ENCODE measurements around the gene CSMD2. TPM values are rescaled to one million over a fixed set of nuclear protein-coding genes. Genes with fewer than 3 reads are reported as not detected.
"Not testable (repeated sequence)": the region's sequence is repeated elsewhere in the genome, so short reads cannot be mapped to it uniquely, and the experiment has no call there.

Gene CSMD2
- total RNA-seq = not detected

DNA sequence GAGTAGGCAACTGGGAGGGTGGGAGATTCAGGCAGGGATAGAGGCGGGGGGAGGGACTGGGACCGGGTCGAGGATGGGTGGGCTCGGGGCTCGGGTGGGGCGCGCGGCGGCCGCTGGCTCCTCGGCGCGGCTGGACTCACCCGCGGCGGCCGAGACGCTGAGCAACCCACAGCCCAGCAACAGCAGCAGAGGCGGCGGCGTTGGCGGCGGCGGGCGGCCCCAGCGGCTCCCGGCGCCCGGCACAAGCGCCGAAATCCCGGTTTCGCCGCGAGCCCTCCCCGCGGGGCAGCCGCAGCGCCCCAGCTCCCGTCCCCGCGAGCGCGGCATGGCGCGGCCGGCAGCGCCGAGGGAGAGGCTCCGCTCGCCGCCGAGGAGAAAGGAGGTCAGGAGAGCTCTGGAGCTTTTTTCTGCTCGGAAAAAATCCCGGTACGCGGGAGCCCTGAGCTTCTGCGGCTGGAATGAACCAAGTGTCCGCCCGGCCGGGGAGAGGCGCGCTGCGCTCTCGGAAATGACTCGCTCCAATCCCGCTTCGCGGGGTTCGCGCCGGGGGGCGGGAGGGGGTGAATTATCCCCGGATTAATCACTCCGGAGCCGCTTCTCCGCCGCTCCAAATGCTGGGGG lies at the start of gene CSMD2:
Gene CSMD2, minus strand, starts transcription at position 460 of the 621 bp plus-strand sequence. Its CDS starts 133 bp downstream, at position 327.
- Mint-ChIP-seq H3K36me3 (ENCODE audit: low read depth) (no peaks in the 10 kb centered on the region), H3K4me3 (no peak within 1 kb of the TSS), H3K4me1 (peaks cover 8% of the 10 kb centered on the region), H3K9me3 (ENCODE audit: low read depth) (no peaks in the 10 kb centered on the region), H3K27ac (no peak within 1 kb of the TSS), H3K27me3 (peaks cover 63% of the 10 kb centered on the region)
- no peak for ATAC-seq
- DNase-seq = no peak
- CTCF ChIA-PET = interaction anchor here (0.7 kb wide), 1 partner anchor 168 kb away, joined by 3 read pairs; no protein-coding TSS in a partner anchor
- POLR2A ChIA-PET = no interaction called here
- intact Hi-C loops (cut with DNase I, micrococcal nuclease) = no loop called here

DNA sequence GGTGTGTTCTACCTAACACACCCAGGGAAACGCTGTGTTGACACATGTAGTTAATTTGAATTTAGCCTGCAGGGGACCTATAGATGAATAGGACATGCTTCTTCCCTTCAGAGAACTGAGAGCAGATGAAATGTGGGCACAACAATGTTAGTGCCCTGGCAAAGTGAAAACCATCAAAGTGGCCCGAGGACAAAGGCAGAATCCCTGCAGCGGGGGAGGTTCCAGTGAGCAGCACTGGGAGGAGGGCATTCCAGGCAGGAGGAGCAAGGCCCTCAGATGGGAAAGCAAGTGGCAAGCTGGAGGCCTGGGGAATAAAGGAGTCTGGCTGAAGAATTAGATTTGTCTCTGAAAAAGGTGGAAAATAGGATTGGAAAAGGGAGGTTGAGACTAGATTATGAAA lies 48.9 kb upstream of the CSMD2 start:
- ChIA-PET POLR2A (no interaction called here), CTCF (no interaction called here)
- Mint-ChIP-seq H3K4me3 (no peak overlapping the region), H3K36me3 (ENCODE audit: low read depth) (no peaks in the 10 kb centered on the region), H3K27me3 (peaks cover 6% of the 10 kb centered on the region), H3K9me3 (ENCODE audit: low read depth) (no peaks in the 10 kb centered on the region), H3K4me1 (no peaks in the 10 kb centered on the region), H3K27ac (no peak overlapping the region)
- ATAC-seq (no peak), DNase-seq (no peak)
- intact Hi-C loops (cut with DNase I, micrococcal nuclease) = no loop called here

DNA sequence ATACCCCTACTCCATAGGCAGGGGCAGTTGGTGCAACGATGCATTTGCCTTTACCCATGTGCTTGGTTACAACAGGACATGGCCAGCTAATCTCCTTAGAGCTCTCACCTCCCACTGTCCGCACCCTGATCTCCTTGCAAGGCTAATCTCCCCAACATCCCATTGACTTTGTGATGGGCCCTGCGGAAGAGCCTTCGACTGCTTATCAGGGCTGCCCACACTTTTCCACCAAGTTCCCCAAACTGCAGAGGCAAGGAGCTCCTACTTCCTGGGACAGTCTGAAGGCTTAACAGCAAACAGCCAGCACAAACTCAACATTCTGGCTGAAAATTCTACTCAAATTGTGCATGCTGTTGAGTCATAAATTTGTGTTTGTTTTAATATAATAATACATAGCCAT lies 47.6 kb upstream of the CSMD2 start:
- no peak for DNase-seq
- H3K27ac Mint-ChIP-seq = no peak overlapping the region
- H3K36me3 Mint-ChIP-seq (ENCODE audit: low read depth) = no peaks in the 10 kb centered on the region
- H3K9me3 Mint-ChIP-seq (ENCODE audit: low read depth) = no peaks in the 10 kb centered on the region
- intact Hi-C loops (cut with DNase I, micrococcal nuclease) = no loop called here
- ChIA-PET CTCF (no interaction called here), POLR2A (no interaction called here)
- no peak for ATAC-seq
- no peak overlapping the region for H3K4me3 Mint-ChIP-seq
- no peaks in the 10 kb centered on the region for H3K4me1 Mint-ChIP-seq
- H3K27me3 Mint-ChIP-seq = peaks cover 2% of the 10 kb centered on the region

DNA sequence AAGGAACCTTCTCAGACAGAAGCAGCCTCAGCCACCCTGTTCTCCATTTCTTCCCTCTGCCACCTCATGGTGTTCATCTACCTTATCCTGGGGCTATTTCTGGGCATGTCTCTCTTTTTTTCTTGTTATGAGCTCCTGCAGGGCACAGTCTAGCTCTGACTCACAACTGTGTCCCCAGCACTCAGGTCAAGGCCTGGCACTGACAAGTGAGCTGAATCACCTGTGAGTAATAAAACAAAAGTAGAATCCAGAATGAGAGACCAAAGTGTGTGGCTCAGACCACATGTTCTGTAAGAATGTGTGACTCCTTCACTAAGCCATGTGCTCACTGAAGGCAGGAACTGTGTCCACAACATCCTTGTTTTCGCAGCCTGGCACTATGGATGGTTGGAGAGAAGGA lies 34.9 kb upstream of the CSMD2 start:
- ATAC-seq = peak; percentile 95

DNA sequence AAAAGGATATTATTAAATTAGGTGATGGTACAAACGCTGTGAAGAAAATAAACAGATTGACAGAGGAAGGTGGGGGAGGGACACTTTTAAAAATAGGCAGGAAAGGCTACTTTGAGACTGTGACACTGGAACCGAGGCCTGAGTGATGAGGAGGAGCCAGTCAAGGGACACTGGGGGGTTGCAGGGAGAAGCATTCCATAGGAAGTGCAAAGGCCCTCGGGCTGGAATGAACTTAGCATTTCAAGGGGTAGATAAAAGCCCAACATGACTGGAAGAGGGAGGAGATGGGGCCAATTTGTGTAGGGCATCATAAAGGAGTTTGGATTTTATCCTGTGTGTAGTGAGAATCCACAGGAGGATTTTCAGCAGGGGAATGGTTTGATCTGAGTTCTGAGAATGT lies 27.6 kb upstream of the CSMD2 start:
- Mint-ChIP-seq H3K9me3 (ENCODE audit: low read depth) (peaks cover 12% of the 10 kb centered on the region), H3K4me1 (peaks cover 3% of the 10 kb centered on the region), H3K4me3 (no peak overlapping the region), H3K27me3 (peaks cover 15% of the 10 kb centered on the region), H3K27ac (no peak overlapping the region), H3K36me3 (ENCODE audit: low read depth) (no peaks in the 10 kb centered on the region)
- DNase-seq (no peak), ATAC-seq (no peak)
- CTCF ChIA-PET = no interaction called here
- intact Hi-C loops (cut with DNase I, micrococcal nuclease) = no loop called here
- POLR2A ChIA-PET = no interaction called here

More for the DNA sequence above, 34.9 kb upstream of the CSMD2 start:
- Mint-ChIP-seq H3K36me3 (ENCODE audit: low read depth) (no peaks in the 10 kb centered on the region), H3K27me3 (peaks cover 7% of the 10 kb centered on the region), H3K4me1 (peaks cover 3% of the 10 kb centered on the region), H3K9me3 (ENCODE audit: low read depth) (no peaks in the 10 kb centered on the region), H3K4me3 (no peak overlapping the region), H3K27ac (no peak overlapping the region)
- DNase-seq = peak; percentile 40
- ChIA-PET CTCF (no interaction called here), POLR2A (no interaction called here)
- intact Hi-C loops (cut with DNase I, micrococcal nuclease) = no loop called here

DNA sequence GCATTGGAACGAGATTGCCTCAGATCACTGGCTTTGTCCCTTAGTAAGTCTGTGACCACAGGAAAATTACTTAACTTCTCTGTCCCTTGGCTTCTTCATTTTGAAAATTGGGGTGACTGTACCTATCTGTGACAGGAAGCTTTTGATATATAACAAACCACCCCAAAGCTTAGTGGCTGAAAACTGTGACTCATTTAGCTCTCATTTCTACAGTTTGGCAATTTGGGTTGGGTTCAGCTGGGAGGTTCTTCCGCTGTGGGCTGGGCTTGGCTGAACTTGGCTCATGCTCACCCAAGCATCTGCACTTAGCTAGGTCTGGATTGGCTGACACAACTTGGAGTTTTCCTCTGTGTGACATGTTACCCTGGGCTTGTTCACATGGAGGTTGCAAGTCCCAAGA lies 25.7 kb upstream of the CSMD2 start:
- peaks cover 28% of the 10 kb centered on the region for H3K27me3 Mint-ChIP-seq
- no peak for ATAC-seq
- ChIA-PET POLR2A (no interaction called here), CTCF (no interaction called here)
- no peak overlapping the region for H3K4me3 Mint-ChIP-seq
- peaks cover 12% of the 10 kb centered on the region for H3K9me3 Mint-ChIP-seq (ENCODE audit: low read depth)
- no peak for DNase-seq
- no peak overlapping the region for H3K27ac Mint-ChIP-seq
- H3K36me3 Mint-ChIP-seq (ENCODE audit: low read depth) = no peaks in the 10 kb centered on the region
- intact Hi-C loops (cut with DNase I, micrococcal nuclease) = no loop called here
- peaks cover 3% of the 10 kb centered on the region for H3K4me1 Mint-ChIP-seq

DNA sequence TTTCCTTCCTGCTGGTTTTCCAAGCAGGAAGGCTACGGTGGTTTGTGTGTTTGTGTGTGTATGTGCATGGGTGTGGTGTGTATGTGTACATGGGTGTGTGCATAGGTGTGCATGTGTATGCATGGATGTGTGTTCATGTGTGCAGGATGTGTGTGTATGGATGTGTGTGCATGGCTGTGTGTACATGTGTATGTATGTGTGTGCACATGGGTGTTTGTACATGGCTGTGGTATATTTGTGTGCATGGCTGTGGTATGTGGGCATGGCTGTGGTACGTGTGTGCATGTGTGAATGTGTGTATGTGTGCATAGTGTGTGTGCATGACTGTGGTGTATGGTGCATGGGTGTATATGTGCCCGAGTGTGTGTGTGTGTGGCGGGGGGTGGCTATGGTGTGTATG lies 24.0 kb upstream of the CSMD2 start:
- H3K4me3 Mint-ChIP-seq = no peak overlapping the region

DNA sequence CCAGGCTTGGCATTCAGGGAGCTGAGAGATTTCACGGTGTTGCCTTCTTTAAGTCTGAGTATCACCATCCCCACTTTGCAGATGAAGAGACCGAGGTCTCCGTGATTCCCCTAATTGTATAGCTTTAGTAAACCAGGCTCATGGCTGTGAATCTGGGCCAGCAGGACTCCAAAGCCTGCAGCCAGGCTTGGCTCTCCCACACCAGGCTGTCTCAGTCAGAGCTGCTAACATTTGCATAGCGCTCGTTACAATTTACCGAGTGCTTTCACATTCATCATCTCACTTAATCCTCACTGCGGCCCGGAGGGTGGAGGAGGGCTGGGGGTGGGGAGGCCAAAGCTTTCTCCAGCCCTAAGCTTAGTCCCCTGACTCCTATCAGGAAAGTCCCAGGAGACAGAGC lies 23.4 kb upstream of the CSMD2 start:
- no peaks in the 10 kb centered on the region for H3K36me3 Mint-ChIP-seq (ENCODE audit: low read depth)
- ATAC-seq = no peak
- DNase-seq = no peak
- intact Hi-C loops (cut with DNase I, micrococcal nuclease) = no loop called here
- no peak overlapping the region for H3K4me3 Mint-ChIP-seq
- H3K27me3 Mint-ChIP-seq = peaks cover 33% of the 10 kb centered on the region
- CTCF ChIA-PET = interaction anchor here (0.9 kb wide), 1 partner anchor 10 kb away, joined by 4 read pairs; no protein-coding TSS in a partner anchor
- no peak overlapping the region for H3K27ac Mint-ChIP-seq
- H3K9me3 Mint-ChIP-seq (ENCODE audit: low read depth) = peaks cover 12% of the 10 kb centered on the region
- POLR2A ChIA-PET = interaction anchor here (0.5 kb wide), 1 partner anchor 14 kb away, joined by 5 read pairs; no protein-coding TSS in a partner anchor
- peaks cover 3% of the 10 kb centered on the region for H3K4me1 Mint-ChIP-seq

More for the DNA sequence above, 24.0 kb upstream of the CSMD2 start:
- intact Hi-C loops (cut with DNase I, micrococcal nuclease) = no loop called here
- peaks cover 31% of the 10 kb centered on the region for H3K27me3 Mint-ChIP-seq
- H3K4me1 Mint-ChIP-seq = peaks cover 3% of the 10 kb centered on the region
- H3K9me3 Mint-ChIP-seq (ENCODE audit: low read depth) = peaks cover 12% of the 10 kb centered on the region
- ChIA-PET CTCF (no interaction called here), POLR2A (no interaction called here)
- no peak for ATAC-seq
- no peak overlapping the region for H3K27ac Mint-ChIP-seq
- DNase-seq = no peak
- no peaks in the 10 kb centered on the region for H3K36me3 Mint-ChIP-seq (ENCODE audit: low read depth)

DNA sequence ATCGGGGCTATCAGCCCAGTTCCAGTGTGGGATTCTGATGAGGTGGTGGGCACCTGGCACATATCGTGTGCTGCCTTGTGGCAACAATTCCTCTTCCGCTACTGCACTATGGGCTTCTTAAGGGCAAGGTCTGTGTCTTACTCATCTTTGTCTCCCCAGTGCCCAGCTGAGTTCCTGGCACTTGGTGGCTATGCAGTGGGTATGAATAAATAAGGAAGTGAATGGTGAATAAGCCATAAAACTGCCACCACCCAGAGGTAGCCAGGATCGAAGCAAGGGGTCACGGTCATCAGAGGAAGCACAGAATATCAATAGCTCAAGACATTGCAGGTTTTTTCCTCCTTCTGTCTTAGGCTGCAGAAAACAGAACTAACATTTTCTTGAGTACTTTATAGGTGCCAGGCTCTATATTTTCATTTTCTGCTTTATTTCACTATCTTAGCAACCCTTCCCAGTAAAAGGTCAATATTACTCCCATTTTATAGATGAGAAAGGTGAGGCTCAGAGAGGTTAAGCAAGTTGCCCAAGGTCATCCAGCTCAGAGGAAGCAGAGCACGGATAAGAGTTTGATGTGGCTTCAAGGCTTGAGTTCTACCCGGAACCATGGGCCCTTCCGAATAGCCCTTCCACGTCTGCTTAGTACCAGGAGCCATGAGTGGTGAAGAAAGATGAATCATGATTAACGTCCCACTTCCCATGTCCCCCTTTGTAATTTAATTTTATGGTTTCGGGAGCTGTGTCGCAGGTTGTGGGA lies 21.9 kb upstream of the CSMD2 start:
- ChIA-PET POLR2A (no interaction called here), CTCF (no interaction called here)
- DNase-seq (no peak), ATAC-seq (no peak)
- Mint-ChIP-seq H3K4me3 (no peak overlapping the region), H3K4me1 (peaks cover 3% of the 10 kb centered on the region), H3K27me3 (peaks cover 33% of the 10 kb centered on the region), H3K9me3 (ENCODE audit: low read depth) (peaks cover 12% of the 10 kb centered on the region), H3K27ac (no peak overlapping the region), H3K36me3 (ENCODE audit: low read depth) (no peaks in the 10 kb centered on the region)
- intact Hi-C loops (cut with DNase I, micrococcal nuclease) = no loop called here

DNA sequence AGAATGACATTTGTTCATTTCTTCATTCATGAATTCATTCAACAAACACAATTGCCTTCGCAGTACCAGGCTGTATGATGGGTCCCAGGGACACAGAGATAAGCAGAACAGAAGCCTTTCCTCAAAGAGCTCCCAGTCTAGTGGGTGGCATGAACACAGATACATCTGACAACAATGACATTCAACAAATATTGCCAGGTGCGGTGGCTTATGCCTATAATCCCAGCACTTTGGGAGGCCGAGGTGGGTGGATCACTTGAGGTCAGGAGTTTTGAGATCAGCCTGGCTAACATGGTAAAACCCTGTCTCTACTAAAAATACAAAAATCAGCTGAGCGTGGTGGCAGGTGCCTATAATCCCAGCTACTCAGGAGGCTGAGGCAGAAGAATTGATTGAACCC lies 18.4 kb upstream of the CSMD2 start:
- DNase-seq, CTCF ChIA-PET: not testable (repeated sequence)

DNA sequence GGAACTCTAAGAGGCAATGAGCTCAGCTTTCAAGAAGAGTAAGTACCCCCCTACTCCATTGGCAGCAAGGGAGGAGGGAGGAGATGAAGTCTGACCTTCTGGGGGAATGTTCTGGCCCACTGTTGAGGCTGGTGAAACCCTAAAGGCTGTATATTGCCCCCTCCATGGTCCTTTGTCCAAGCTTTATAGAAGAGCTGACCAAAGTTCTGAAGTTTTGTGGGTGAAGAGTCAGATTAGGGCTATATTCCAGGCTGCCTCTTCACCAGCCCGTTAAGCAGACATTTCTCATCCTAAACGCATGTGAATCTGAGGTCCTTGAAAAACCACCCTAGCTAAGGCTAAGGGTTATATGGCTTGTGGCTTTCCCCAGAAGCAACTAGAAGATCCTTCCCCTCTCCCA lies 13.0 kb upstream of the CSMD2 start:
- POLR2A ChIA-PET = no interaction called here
- DNase-seq (no peak), ATAC-seq (no peak)
- H3K9me3 Mint-ChIP-seq (ENCODE audit: low read depth) = no peaks in the 10 kb centered on the region
- no peaks in the 10 kb centered on the region for H3K4me1 Mint-ChIP-seq
- no peak overlapping the region for H3K4me3 Mint-ChIP-seq
- H3K36me3 Mint-ChIP-seq (ENCODE audit: low read depth) = no peaks in the 10 kb centered on the region
- no peak overlapping the region for H3K27ac Mint-ChIP-seq
- intact Hi-C loops (cut with DNase I, micrococcal nuclease) = no loop called here
- peaks cover 43% of the 10 kb centered on the region for H3K27me3 Mint-ChIP-seq
- CTCF ChIA-PET = interaction anchor here (0.6 to 1.4 kb wide), 3 partner anchors 10 to 66 kb away, joined by 3 to 4 read pairs (median 4); no protein-coding TSS in a partner anchor

More for the DNA sequence above, 18.4 kb upstream of the CSMD2 start:
- H3K4me1 Mint-ChIP-seq; ATAC-seq; H3K9me3 Mint-ChIP-seq (ENCODE audit: low read depth); H3K4me3 Mint-ChIP-seq; intact Hi-C loops (cut with DNase I, micrococcal nuclease); H3K36me3 Mint-ChIP-seq (ENCODE audit: low read depth); H3K27ac Mint-ChIP-seq; POLR2A ChIA-PET: not testable (repeated sequence)
- peaks cover 39% of the 10 kb centered on the region for H3K27me3 Mint-ChIP-seq

Data from activated CD4-positive, alpha-beta T cell treated with anti-CD3 and anti-CD28 coated beads for 36 hours (primary cell).